Choroid plexus epithelial cell (primary cell): ENCODE data around the gene PPP1R3G.
A peak's percentile ranks its signal among the peaks of the same experiment; 100 is the strongest.
"Not testable (repeated sequence)": the region's sequence is repeated elsewhere in the genome, so short reads cannot be mapped to it uniquely, and the experiment has no call there.

Experiments used
- DNase-seq: peaks from one replicate; pipeline ENCODE4 v3.0.0-alpha.2; 2010; ENCODE audit warnings: low read depth
- H3K4me3 ChIP-seq: 2 replicates; pipeline ENCODE4 v1.5.1; 2011; ENCODE audit warnings: low read depth, mild to moderate bottlenecking, control low read depth, low read length, moderate library complexity
- CTCF ChIP-seq: conservative IDR thresholded peaks from 2 replicates; pipeline ENCODE4 v1.5.1; 2011; ENCODE audit warnings: low read depth, mild to moderate bottlenecking, control low read depth, inconsistent platforms, low read length, moderate library complexity

PPP1R3G gene

GRCh38 chr6:5115168-5115567 is 30.0 kb downstream of the PPP1R3G start:
- no peak overlapping the region for H3K4me3 ChIP-seq
- peak; percentile 85 for TF ChIP-seq CTCF
- DNase-seq, result peak; percentile 95

- H3K4me3 ChIP-seq, result no peak overlapping the region
- no peak for TF ChIP-seq CTCF
- no peak for DNase-seq
Measured at GRCh38 chr6:5116243-5116991, 31.3 kb downstream of the PPP1R3G start.

- no peak overlapping the region for H3K4me3 ChIP-seq
- no peak for DNase-seq
- no peak for TF ChIP-seq CTCF
Measured at GRCh38 chr6:5119090-5119951, 34.2 kb downstream of the PPP1R3G start.

- DNase-seq, result no peak
- H3K4me3 ChIP-seq, result no peak overlapping the region
- TF ChIP-seq CTCF, result no peak
Measured at GRCh38 chr6:5120011-5120410, 34.9 kb downstream of the PPP1R3G start.

- not testable (repeated sequence) for H3K4me3 ChIP-seq, DNase-seq
Measured at GRCh38 chr6:5120543-5120942, 35.4 kb downstream of the PPP1R3G start.

GRCh38 chr6:5121479-5121878 is 36.3 kb downstream of the PPP1R3G start:
- no peak for TF ChIP-seq CTCF
- H3K4me3 ChIP-seq, result no peak overlapping the region
- no peak for DNase-seq

- no peak for TF ChIP-seq CTCF
- no peak for DNase-seq
- no peak overlapping the region for H3K4me3 ChIP-seq
Measured at GRCh38 chr6:5121956-5122355, 36.8 kb downstream of the PPP1R3G start.
